ENCODE measurements around the gene NOC4L. TPM values are rescaled to one million over a fixed set of nuclear protein-coding genes. Genes with fewer than 3 reads are reported as not detected.

The NOC4L gene
- total and polyA plus RNA-seq, 4 donors = 7.5 to 50.3 (median 11.5) TPM

DNA sequence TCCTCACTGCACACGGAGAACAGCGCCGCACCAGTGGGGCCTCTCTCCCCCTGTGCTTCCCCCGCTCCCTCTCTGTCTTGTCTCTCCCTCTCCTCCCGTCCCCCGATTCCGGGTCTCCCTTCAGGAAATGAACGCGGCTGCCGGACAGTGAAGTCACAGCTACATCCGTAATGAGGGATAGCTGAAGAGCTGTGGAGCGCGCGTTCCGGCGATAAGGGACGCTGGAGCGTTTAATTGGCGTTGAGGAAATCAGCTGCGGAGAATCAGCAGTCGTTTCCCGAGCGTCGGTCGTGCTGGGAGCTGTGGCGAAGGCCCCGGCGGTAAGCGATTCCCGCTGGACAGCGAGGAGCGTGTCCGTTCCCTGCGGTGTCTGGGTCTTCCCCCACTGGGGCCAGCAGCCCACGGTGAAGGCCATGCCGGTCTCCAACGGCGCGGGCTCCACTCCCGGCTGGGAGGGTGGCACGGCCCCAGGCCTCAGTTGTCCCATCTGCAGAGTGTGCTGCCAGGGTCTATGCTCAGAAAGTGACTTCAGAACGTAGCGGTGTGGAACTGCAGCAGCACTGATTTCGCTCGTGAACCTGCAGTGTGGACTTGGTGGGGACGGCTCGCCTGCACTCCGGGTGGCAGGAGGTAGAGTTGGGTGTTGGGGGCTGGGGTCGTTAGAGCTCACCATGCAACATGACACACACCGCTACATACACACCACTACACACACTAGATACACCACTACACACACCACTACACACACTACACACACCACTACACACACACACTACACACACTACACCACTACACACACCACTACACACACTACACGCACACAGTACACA lies 10.9 kb downstream of the NOC4L start:
- Histone ChIP-seq H3K27me3 (ENCODE audit: control insufficient read depth in 1 of 2, insufficient read depth in 2 of 2, low read length in 1 of 2) (no peaks in the 10 kb centered on the region), H3K4me3 (ENCODE audit: low read length in 2 of 2) (no peak overlapping the region), H3K4me1 (ENCODE audit: control insufficient read depth in 1 of 2, insufficient read depth in 2 of 2, low read length in 2 of 2) (no peaks in the 10 kb centered on the region), H3K9me3 (ENCODE audit: control insufficient read depth, low read length) (no peaks in the 10 kb centered on the region), H3K27ac (ENCODE audit: low read depth in 1 of 2, low read length in 2 of 2) (no peak overlapping the region), H3K36me3 (ENCODE audit: control insufficient read depth in 1 of 2, insufficient read depth in 2 of 2, low read length in 1 of 2) (peaks cover 0 to 2% of the 10 kb centered on the region in 2 donors)
- DNase-seq = peak in 1 of 2 donors; percentile 40
- no peak for ATAC-seq (ENCODE audit: low FRiP score)
- 89 to 93% methylated on average over 51 of the region's 51 CpGs for WGBS, 2 donors
- intact Hi-C loops (cut with DNase I) = loop anchor here (2.0 to 5.0 kb wide), 2 partner anchors 457 to 460 kb away; partner anchors contain the start of gene LRCOL1 (in 1 of the 2)

DNA sequence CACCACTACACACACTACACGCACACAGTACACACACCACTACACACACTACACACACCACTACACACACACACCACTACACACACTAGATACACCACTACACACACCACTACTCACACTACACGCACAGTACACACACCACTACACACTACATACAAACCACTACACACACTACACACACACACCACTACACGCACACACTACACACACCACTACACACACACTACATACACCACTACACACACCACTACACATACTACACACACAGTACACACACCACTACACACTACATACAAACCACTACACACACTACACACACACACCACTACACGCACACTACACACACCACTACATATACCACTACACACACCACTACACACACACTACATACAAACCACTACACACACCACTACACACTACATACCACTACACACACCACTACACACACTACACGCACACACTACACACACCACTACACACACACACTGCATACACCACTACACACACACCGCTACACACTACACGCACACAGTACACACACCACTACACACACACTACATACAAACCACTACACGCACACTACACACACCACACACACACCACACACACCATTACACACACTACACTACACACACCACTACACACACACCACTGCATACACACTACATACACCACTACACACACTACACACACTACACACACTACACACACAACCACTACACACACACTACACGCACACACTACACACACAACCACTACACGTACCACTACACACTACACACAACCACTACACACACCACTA lies 11.7 kb downstream of the NOC4L start:
- ATAC-seq (ENCODE audit: low FRiP score) (no peak), DNase-seq (no peak)
- Histone ChIP-seq H3K4me3 (ENCODE audit: low read length in 2 of 2) (no peak overlapping the region), H3K4me1 (ENCODE audit: control insufficient read depth in 1 of 2, insufficient read depth in 2 of 2, low read length in 2 of 2) (no peaks in the 10 kb centered on the region), H3K36me3 (ENCODE audit: control insufficient read depth in 1 of 2, insufficient read depth in 2 of 2, low read length in 1 of 2) (peaks cover 0 to 2% of the 10 kb centered on the region in 2 donors), H3K9me3 (ENCODE audit: control insufficient read depth, low read length) (no peaks in the 10 kb centered on the region), H3K27me3 (ENCODE audit: control insufficient read depth in 1 of 2, insufficient read depth in 2 of 2, low read length in 1 of 2) (no peaks in the 10 kb centered on the region), H3K27ac (ENCODE audit: low read depth in 1 of 2, low read length in 2 of 2) (no peak overlapping the region)
- WGBS, 2 donors = 95 to 96% methylated on average over 10 of the region's 10 CpGs
- intact Hi-C loops (cut with DNase I) = loop anchor here (2.0 to 5.0 kb wide), 2 partner anchors 456 to 459 kb away; partner anchors contain the start of gene LRCOL1 (in 1 of the 2)

DNA sequence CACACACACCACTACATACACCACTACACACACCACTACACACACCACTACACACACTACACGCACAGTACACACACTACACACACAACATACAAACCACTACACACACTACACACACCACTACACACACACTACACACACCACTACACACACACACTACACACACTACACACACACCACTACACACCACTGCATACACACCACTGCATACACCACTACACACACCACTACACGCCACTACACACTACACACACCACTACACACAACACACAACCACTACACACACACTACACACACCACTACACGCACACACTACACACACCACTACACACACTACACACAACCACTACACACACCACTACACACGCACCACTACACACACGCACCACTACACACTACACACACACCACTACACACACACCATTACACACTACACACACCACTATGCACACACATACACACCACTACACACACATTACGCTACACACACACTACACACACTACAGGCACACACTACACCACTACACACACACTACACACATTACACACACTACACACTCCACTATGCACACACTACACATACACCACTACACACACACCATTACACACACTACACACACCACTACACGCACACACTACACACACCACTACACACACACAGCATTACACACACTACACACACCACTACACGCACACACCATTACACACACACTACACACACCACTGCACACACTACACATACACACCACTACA lies 12.5 kb downstream of the NOC4L start:
- intact Hi-C loops (cut with DNase I) = loop anchor here in 1 of 2 donors (5.0 kb wide), 1 partner anchor 456 kb away; the partner anchor contains the start of gene LRCOL1
- ATAC-seq (ENCODE audit: low FRiP score) (no peak), DNase-seq (no peak)
- Histone ChIP-seq H3K4me3 (ENCODE audit: low read length in 2 of 2) (no peak overlapping the region), H3K9me3 (ENCODE audit: control insufficient read depth, low read length) (no peaks in the 10 kb centered on the region), H3K27ac (ENCODE audit: low read depth in 1 of 2, low read length in 2 of 2) (no peak overlapping the region), H3K36me3 (ENCODE audit: control insufficient read depth in 1 of 2, insufficient read depth in 2 of 2, low read length in 1 of 2) (peaks cover 0 to 2% of the 10 kb centered on the region in 2 donors), H3K27me3 (ENCODE audit: control insufficient read depth in 1 of 2, insufficient read depth in 2 of 2, low read length in 1 of 2) (no peaks in the 10 kb centered on the region), H3K4me1 (ENCODE audit: control insufficient read depth in 1 of 2, insufficient read depth in 2 of 2, low read length in 2 of 2) (no peaks in the 10 kb centered on the region)
- 86 to 88% methylated on average over 8 of the region's 8 CpGs for WGBS, 2 donors

DNA sequence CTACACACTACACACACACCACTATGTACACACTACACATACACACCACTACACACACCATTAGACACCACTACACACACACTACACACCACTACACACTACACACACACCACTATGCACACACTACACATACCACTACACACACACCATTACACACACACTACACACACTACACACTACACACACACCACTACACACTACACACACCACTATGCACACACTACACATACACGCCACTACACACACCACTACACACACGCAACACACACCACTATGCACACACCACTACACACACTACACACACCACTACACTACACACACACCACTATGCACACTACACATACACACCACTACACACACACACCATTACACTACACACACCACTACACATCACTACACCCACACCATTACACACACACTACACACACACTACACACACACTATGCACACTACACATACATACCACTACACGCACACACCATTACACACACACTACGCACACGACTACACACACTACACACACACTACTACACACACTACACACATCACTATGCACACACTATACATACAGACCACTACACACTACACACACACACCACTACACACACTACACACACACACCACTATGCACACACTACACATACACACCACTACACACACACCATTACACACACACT lies 13.6 kb downstream of the NOC4L start:
- WGBS, 2 donors = 96% methylated on average over 5 of the region's 5 CpGs
- no peaks in the 10 kb centered on the region for H3K4me1 ChIP-seq (ENCODE audit: control insufficient read depth in 1 of 2, insufficient read depth in 2 of 2, low read length in 2 of 2)
- peaks cover 0 to 2% of the 10 kb centered on the region in 2 donors for H3K36me3 ChIP-seq (ENCODE audit: control insufficient read depth in 1 of 2, insufficient read depth in 2 of 2, low read length in 1 of 2)
- H3K9me3 ChIP-seq (ENCODE audit: control insufficient read depth, low read length) = no peaks in the 10 kb centered on the region
- intact Hi-C loops (cut with DNase I) = loop anchor here in 1 of 2 donors (5.0 kb wide), 1 partner anchor 454 kb away; the partner anchor contains the start of gene LRCOL1
- no peak overlapping the region for H3K4me3 ChIP-seq (ENCODE audit: low read length in 2 of 2)
- H3K27me3 ChIP-seq (ENCODE audit: control insufficient read depth in 1 of 2, insufficient read depth in 2 of 2, low read length in 1 of 2) = no peaks in the 10 kb centered on the region
- no peak for ATAC-seq (ENCODE audit: low FRiP score)
- H3K27ac ChIP-seq (ENCODE audit: low read depth in 1 of 2, low read length in 2 of 2) = no peak overlapping the region
- DNase-seq = no peak

DNA sequence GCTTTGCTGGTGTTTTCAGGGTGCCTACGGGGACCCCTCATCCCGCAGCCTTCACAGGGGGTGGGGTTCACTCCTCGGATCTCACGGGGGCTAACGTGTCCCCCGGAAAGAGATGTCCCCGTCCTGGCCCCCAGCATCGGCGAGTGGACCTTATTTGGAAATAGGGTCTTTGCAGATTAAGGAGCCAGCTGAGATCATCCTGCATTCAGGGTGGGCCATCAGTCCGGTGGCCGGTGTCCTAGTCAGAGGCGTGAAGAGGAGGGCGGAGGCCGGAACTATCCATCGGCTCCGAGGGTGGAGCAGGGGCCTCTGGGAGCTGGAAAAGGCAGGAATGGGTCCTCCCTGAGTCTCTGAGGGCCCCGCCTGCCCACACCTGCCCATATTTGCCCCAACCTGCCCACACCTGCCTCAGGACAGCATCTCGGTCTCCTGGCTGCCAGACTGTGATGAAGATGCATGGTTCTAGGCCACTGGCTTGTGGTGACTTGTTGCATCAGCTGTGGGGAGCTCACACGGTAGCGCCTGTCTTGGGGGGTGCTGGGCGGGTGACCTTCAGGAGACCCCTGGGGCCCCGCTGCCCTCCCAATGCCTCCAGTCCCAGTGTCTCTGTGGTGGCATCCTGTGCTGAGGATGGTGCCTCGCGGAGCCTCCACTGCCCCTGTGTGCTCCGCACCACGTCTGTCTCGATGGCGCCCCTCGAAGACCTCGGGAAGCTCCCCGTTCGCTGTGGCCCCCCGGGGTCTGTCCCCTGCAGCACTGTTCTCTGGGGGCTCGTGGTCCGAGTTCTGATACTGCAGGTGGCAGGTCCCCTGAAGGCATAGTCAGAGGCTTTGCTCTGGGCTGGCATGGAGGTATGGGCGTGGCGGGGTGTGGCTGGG lies 14.7 kb downstream of the NOC4L start:
- peaks cover 0 to 2% of the 10 kb centered on the region in 2 donors for H3K36me3 ChIP-seq (ENCODE audit: control insufficient read depth in 1 of 2, insufficient read depth in 2 of 2, low read length in 1 of 2)
- H3K27ac ChIP-seq (ENCODE audit: low read depth in 1 of 2, low read length in 2 of 2) = no peak overlapping the region
- WGBS, 2 donors = 89 to 93% methylated on average over 37 of the region's 37 CpGs
- ATAC-seq (ENCODE audit: low FRiP score) (no peak), DNase-seq (peak in 1 of 2 donors; percentile 42)
- no peaks in the 10 kb centered on the region for H3K9me3 ChIP-seq (ENCODE audit: control insufficient read depth, low read length)
- H3K4me1 ChIP-seq (ENCODE audit: control insufficient read depth in 1 of 2, insufficient read depth in 2 of 2, low read length in 2 of 2) = no peaks in the 10 kb centered on the region
- intact Hi-C loops (cut with DNase I) = loop anchor here in 1 of 2 donors (5.0 kb wide), 1 partner anchor 453 kb away; the partner anchor contains the start of gene LRCOL1
- H3K27me3 ChIP-seq (ENCODE audit: control insufficient read depth in 1 of 2, insufficient read depth in 2 of 2, low read length in 1 of 2) = no peaks in the 10 kb centered on the region
- H3K4me3 ChIP-seq (ENCODE audit: low read length in 2 of 2) = no peak overlapping the region

DNA sequence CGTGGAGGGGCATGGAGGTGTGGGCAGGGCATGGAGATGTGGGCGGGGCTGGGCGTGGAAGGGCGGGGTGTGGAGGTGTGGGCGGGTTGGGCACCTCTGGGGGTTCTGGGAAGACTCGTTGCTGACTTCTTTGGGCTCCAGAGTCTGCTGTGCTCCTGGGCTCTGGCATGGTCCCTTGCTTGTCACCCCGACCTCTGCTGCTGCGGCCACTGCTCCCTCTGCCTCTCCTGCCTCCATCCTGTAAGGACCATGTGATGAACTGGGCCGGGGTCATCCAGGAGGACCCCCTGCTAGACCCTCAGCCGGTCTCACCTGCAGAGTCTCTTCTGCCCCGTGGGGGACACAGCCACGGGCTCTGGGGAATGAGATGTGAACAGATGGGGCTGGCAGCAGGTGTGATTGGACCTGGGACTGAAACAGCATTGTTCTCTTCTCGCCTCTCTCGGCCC lies 15.3 kb downstream of the NOC4L start:
- Histone ChIP-seq H3K4me3 (ENCODE audit: low read length in 2 of 2) (no peak overlapping the region), H3K36me3 (ENCODE audit: control insufficient read depth in 1 of 2, insufficient read depth in 2 of 2, low read length in 1 of 2) (peaks cover 0 to 2% of the 10 kb centered on the region in 2 donors), H3K9me3 (ENCODE audit: control insufficient read depth, low read length) (no peaks in the 10 kb centered on the region), H3K27ac (ENCODE audit: low read depth in 1 of 2, low read length in 2 of 2) (no peak overlapping the region), H3K27me3 (ENCODE audit: control insufficient read depth in 1 of 2, insufficient read depth in 2 of 2, low read length in 1 of 2) (no peaks in the 10 kb centered on the region), H3K4me1 (ENCODE audit: control insufficient read depth in 1 of 2, insufficient read depth in 2 of 2, low read length in 2 of 2) (no peaks in the 10 kb centered on the region)
- ATAC-seq (ENCODE audit: low FRiP score) (no peak), DNase-seq (peak in 1 of 2 donors; percentile 43)
- intact Hi-C loops (cut with DNase I) = loop anchor here in 1 of 2 donors (5.0 kb wide), 1 partner anchor 453 kb away; the partner anchor contains the start of gene LRCOL1
- WGBS, 2 donors = 81 to 83% methylated on average over 12 to 14 of the region's 14 CpGs

DNA sequence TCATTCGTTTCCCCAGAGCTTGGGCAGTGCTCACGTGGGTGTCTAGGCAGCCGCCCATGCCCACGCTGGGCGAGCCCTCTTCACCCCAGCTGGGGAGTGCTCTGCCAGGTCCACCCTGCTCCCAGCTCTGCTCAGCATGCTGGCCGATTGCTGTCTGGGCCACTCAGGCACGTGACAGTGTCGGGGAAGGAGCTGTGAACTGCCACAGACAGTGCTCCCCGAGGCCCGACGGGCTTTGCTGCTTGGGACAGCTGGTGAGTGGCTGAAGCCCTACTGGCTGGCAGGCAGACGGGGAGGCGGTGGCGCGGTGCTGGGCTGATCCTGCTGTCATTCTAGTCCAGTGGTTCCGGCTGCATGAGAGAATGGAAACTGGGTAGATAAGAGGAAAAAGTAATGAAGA lies 15.8 kb downstream of the NOC4L start:
- no peak overlapping the region for H3K27ac ChIP-seq (ENCODE audit: low read depth in 1 of 2, low read length in 2 of 2)
- intact Hi-C loops (cut with DNase I) = no loop called here
- peak in 1 of 2 donors; percentile 39 for DNase-seq
- no peaks in the 10 kb centered on the region for H3K27me3 ChIP-seq (ENCODE audit: control insufficient read depth in 1 of 2, insufficient read depth in 2 of 2, low read length in 1 of 2)
- H3K36me3 ChIP-seq (ENCODE audit: control insufficient read depth in 1 of 2, insufficient read depth in 2 of 2, low read length in 1 of 2) = peaks cover 0 to 2% of the 10 kb centered on the region in 2 donors
- no peak for ATAC-seq (ENCODE audit: low FRiP score)
- WGBS, 2 donors = 70 to 76% methylated on average over 13 to 16 of the region's 16 CpGs
- no peak overlapping the region for H3K4me3 ChIP-seq (ENCODE audit: low read length in 2 of 2)
- no peaks in the 10 kb centered on the region for H3K9me3 ChIP-seq (ENCODE audit: control insufficient read depth, low read length)
- no peaks in the 10 kb centered on the region for H3K4me1 ChIP-seq (ENCODE audit: control insufficient read depth in 1 of 2, insufficient read depth in 2 of 2, low read length in 2 of 2)
